ENCODE measurements around the gene TRIM41.
"Not testable (repeated sequence)": the region's sequence is repeated elsewhere in the genome, so short reads cannot be mapped to it uniquely, and the experiment has no call there.

TRIM41 gene

DNA sequence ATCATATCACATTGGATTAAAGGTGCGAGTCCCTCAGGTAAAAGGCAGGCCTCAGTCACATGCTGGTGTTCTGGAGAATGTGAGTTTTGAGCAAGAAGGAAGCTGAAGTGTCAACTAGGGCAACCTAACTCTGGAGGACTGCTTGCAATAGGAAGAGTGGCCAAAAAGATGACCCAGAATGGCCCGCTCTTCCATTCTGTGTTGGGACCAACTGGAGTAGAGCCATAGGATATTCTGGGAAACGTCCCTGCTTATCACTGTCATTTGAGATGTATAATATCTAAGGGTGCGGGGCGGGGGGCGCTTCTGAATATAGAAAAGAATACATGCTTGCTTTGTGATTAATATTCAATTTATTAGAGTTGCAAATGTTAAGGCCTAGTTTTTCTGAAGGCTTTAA lies 11.0 kb upstream of the TRIM41 start:
- DNase-seq: no peak

DNA sequence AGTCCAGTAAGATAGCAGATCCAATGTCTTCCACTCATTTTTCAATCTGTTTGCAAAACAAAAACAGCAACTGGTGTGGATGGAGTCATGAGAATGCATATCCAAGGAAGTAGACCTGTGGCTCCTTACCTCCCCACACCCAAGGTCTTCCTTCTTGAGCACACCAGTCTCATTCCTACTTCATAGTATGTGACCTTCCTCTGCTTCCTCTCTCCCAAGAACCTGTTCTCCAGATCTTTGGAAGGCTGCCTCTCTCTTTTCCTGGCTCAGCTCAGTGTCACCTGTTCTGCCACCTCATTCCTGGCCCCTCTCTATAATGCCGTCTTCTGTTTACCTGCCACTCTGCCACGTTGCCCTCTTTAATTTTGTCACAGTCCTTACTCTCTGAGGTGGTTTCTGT lies 10.1 kb upstream of the TRIM41 start:
- no peak for DNase-seq

DNA sequence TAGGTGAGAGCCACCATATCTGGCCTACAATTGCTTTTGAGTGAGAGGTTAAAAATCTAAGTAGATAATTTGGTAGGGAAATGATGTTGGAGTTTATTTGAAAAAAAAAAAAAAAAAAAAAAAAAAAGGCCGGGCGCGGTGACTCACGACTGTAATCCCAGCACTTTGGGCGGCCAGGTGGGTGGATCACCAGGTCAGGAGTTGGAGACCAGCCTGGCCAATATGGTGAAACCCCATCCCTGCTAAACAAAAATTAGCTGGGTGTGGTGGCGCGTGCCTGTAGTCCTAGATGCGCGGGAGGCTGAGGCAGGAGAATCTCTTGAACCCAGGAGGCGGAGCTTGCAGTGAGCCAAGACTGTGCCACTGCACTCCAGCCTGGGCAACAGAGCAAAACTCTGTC lies 8.8 kb upstream of the TRIM41 start:
- DNase-seq: not testable (repeated sequence)

DNA sequence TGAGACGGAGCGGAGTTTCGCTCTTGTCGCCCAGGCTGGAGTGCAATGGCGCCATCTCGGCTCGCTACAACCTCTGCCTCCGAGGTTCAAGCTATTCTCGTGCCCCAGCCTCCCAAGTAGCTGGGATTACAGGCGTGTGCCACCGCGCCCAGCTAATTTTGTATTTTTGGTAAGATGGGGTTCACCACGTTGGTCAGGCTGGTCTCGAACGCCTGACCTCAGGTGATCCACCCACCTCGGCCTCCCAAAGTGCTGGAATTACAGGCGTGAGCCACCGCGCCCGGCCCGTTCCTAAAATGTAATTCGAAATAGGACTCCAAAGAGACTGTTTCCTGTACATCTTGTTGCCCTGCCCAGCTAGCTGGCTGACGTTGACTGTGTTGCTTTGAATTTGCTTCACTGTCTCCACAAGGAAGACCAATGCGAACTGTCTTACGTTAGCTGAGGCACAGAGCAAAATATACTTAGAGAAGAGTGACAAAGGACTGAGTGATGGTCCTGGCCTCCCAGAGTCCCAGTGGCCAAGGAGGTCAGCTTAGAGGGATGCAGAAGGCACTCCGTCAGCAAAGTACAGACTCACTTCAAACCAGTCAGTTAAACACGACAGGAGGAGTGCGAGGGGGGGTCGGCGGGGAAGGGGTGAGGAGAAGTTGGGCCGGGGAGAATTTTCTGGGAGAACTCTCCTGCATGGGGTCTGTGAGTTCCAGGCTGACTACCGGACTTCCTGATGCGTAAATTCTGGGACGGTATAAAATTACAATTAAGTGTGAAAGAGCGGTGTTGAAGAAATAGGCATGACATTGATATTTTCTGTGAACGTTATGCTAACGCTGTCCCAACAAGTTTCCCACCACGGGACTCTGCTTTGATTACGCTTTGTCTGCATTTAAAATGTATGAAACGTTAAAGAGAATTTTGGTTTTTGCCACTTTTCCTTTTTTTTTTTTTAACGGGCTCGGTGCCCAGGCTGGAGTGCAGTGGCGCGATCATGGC lies 6.8 kb upstream of the TRIM41 start:
- peak; percentile 36 for DNase-seq

DNA sequence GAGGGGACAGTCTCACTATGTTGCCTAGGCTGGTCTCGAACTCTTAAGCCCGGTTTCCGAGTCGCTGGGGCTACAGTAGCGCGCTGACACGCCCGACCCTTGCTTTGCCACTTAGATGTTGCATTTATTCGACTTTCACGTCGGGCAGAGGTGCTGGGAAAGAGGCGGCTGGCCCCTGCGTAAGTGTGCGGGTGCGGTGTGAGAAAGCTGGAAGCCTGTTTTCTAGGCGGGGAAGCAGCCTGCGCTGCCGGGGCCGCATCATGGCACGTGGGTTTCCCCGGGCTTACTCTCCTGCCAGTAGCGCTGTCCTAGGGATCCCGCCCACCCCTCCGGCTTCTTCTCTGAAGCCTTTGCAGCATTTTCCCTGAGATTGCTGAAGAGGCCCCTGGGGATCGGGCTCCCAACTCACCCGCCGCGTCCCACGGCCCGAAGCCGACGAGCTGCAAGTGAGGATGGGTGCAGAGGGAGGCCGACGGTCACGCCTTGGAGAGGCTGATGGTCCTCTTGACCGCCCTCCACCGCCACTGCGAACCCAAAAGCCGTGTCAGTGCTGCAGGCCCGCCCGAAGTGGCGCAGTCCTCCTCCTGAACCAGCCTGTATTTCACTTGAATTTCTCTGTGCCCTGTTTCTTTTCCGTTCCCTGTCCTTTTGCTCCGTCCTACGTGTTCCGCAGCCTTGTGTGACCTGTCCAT lies 5.8 kb upstream of the TRIM41 start:
- DNase-seq: peak; percentile 76

DNA sequence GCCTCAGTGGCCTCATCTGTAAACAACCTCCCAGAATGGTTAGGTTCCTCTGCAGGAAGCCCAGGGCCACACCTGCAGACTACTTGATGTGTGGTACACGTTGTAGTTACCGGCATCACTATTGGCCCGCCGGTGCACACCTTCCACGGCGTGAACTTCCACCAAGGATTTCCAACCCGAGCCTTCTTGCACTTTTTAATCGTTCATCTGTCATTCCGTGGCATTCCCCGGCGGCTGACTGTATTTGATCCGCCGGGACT lies 5.3 kb upstream of the TRIM41 start:
- peak; percentile 58 for DNase-seq

DNA sequence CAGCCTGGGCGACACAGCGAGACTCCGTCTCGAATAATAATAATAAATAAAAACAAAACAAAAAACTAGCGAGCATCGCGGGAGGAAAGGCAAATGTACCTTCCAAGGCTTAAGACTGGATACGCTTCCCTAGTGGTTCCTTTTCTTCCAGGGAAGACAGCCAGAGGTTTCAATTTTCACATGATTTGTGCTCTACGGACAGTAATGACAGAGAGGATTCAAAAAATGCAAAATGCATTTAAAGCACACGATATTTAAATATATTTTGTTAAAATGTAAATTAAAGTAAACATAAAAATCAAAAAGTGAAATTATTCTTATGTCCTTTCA lies 4.3 kb upstream of the TRIM41 start:
- no peak for DNase-seq

DNA sequence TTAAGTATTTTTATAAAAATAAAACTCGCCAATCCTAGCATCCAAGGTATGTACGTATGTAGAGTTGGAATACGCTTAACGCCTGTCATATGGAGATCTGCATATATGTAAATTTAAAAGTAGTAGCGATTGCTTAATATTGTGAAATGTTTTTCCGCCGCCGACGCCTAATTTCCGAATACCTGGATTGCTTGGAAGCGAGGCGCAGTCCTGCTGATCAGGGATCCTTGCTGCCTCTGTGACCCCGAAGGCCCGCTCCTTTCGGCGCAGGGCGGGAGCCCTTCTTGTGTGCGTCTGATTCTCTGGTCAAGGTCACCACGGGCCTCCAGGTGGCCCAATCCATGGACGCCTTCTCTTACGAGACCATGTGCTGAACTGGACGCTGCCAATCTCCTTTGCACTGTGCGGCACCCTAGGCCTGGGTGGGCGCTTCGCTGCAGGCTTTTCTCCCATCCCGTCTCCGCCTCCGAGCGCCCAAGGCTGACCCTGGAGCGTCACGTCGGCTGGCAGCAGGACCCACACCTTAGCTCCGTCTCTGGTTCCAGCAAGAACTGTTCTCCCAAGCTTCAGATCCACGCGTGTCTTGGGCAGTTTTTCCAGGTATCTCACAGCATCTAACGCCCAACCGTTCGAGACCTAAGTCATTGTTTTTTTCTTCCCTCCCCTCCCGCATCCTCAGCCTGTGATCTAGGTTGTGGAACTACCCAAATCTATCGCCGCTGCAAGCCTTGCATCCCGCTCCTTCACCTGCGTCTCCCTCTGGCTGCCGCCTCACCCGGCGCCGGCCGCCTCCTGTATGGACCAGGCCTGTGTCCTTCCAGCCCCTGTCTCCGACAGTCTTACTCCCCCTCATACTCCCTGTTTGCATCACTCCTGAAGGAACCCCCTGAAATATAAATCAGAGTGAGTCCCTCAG lies 3.6 kb upstream of the TRIM41 start:
- DNase-seq: no peak

DNA sequence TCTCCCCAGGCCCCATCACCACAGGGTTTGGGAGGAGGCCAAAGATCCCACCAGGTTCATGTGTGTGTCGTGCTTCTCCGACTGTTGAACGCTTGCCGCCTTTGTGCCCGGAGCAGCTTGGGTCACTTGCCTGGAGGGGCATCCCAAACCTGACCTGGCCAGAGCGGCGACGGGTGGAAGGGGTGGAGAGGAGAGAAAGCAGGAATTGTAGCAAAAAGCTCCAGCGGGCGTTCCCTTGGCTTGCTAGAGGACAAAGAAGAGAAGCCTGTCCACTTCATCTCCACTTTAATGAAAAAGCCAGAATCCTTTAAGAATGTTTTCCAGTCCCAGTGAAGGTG lies 2.9 kb upstream of the TRIM41 start:
- DNase-seq: no peak

DNA sequence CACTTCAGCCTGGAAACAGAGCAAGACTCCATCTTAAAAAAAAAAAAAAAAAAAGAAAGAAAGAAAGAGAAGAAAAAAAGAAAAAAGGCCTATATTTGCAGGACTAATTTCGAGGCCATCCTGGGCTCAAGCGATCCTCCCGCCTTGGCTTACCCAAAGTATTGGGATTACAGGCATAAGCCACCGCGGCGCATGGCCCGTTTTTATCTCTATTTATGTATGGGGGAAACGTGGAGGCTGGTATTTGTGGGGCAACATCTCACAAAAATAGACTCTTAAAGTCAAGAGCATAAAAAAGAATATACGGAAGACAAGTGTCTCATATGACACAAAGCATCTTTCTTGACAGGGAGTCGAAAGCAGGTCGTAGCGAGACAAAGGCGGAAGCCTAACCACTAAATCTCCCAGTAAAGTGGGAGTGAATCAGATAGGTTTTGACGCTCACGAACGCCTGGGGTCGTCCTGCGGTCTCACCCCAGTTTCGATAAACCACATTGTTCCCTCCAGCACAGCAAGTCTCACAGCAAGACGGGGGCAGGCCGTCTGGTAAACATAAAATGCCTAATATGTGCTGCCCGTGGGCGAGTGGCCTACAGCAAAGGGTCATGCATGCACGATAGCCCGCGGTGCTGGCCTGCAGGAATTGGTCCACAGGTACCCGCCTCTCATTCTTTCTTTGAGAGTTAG lies 1.8 kb upstream of the TRIM41 start:
- peak; percentile 76 for DNase-seq

DNA sequence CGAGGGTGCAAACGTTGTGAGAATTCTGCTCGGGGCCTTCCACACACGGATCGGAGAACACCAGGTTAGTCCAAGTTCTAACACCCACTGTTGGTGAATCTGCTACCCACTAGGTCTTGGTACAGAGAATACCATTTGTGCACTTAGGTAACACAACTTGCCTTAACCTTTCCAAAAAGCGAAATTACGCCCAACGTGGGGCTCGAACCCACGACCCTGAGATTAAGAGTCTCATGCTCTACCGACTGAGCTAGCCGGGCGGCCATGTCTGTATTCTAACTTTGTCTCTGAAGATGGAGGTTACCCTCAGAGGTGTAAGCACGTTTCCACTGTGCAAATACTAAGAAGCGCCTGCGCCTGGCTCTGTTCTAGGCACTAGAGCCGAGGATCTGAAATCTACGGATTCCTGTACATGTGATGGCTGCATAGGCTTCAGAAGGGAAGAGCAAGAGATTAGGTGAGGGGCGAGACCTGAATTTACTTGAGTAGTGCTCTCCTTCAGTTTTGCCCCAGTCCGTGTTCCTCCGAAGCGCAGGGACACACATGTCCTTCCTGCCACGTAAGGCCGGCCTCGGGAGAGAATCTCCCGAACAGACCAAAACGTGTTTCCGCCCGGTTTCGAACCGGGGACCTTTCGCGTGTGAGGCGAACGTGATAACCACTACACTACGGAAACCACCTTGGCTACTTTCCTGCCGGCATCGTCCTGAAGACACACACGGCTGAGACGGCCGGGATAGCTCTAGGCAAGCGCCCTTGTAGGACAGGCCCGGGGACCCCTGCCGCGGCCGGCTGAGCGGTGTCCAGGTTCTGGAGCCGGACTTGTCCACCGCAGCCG lies 1.1 kb upstream of the TRIM41 start:
- peak; percentile 96 for DNase-seq

DNA sequence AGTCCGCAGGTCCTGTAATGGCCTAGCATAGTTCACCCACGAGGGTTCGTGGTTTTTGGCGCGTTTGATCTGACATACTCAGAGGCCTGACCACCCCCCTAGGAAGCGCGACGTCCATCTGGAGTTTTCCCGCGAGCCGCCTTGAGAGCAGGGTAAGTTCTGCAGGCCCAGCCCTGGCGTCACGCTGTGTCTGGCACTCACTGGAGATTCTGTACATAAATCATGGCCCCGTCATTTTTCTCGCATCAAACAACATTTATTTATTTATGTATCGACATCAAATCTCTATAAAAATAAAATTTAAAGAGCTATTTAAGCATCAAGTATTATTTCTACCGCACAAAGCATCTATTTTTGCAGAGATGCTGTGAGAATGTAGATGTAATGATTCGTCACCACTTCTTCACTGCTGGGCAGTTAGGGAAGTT lies 437 bp upstream of the TRIM41 start:
- DNase-seq: no peak

DNA sequence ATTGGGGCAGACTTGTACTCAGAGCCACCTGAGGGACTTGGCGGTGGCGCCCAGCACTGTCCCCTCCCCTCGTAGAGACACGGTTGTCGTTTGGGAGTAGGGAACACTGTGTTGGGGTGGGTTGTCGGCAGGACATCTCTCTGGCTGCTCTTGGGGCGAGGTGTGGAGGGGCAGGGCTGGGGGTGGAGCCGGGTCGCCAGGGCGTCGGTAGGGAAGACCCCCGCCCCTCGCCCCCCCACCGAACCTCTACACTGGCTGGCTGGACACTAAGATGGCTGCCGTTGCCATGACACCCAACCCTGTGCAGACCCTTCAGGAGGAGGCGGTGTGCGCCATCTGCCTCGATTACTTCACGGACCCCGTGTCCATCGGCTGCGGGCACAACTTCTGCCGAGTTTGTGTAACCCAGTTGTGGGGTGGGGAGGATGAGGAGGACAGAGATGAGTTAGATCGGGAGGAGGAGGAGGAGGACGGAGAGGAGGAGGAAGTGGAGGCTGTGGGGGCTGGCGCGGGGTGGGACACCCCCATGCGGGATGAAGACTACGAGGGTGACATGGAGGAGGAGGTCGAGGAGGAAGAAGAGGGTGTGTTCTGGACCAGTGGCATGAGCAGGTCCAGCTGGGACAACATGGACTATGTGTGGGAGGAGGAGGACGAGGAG lies 778 bp downstream of the TRIM41 start:
- DNase-seq: no peak

DNA sequence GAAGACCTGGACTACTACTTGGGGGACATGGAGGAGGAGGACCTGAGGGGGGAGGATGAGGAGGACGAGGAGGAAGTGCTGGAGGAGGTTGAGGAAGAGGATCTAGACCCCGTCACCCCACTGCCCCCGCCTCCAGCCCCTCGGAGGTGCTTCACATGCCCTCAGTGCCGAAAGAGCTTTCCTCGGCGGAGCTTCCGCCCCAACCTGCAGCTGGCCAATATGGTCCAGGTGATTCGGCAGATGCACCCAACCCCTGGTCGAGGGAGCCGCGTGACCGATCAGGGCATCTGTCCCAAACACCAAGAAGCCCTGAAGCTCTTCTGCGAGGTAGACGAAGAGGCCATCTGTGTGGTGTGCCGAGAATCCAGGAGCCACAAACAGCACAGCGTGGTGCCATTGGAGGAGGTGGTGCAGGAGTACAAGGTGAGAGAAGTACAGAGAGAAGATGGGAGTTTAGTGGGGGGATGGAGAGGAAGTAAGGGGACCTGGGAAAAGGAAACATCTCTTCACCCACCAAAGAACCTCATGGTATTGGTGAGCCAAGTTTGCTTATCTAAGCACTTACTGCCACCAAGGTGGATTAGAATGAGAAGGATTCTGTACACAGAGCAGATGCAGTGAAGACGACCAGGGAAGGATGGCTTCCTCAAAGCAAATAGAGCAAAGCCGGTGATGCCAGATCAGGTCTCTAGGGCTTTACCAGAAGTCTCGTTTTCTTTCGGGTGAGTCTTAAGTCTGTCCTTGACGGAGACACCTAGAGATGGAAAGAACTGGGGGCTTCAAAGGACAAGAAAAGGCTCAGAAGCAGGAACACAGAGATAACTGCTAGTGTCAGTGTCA lies 1.5 kb downstream of the TRIM41 start:
- DNase-seq: peak; percentile 56

DNA sequence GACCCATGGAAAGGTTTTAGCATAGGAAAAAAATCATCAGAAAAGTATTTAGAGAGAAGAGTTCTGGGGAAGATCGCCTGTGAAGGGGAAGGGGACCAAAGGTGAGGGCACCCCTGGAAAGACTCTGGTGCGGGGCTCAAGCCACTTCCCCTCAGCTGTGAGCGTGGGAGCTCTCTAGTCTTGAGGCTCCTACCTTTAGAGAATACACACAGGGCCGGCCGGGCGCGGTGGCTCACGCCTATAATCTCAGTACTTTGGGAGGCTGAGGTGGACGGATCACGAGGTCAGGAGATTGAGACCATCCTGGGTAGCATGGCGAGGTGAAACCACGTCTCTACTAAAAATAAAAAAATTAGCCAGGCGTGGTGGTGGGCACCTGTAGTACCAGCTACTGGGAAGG lies 6.9 kb downstream of the TRIM41 start:
- no peak for DNase-seq

DNA sequence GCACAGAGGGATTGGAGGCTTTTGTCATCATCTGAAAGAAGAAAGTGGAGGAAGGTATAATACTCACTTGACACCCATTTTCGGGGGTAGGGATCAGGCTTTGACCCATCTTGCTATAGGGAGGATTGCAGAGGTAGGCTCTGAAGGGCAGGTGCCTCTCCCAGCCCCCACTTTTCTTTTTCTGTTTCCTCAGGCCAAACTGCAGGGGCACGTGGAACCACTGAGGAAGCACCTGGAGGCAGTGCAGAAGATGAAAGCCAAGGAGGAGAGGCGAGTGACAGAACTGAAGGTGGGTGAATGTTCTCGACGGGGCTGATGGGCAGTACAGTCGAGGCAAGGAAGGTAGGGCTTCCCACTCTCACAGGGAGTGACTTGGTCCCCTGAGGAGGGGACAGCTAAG lies 7.5 kb downstream of the TRIM41 start:
- no peak for DNase-seq

DNA sequence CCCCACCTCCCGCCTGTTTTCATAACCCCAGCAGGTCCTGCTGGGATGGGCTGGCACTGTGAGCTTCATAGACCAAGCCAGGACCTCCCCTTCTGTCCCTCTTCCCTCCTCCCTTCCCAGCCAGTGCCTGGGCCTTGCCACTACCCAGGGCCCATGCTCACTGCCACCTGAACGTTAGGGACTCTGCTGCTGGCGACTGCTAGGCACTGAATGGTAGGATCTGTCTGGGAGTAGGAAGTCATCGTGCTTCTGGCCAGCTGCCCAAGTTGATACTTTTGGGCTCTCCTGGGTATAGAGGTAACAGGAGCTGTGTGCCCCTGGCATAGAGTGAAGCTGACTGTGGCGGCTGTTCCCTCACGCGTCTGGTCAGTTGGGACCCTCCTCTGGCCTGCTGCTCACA lies 8.4 kb downstream of the TRIM41 start:
- no peak for DNase-seq

DNA sequence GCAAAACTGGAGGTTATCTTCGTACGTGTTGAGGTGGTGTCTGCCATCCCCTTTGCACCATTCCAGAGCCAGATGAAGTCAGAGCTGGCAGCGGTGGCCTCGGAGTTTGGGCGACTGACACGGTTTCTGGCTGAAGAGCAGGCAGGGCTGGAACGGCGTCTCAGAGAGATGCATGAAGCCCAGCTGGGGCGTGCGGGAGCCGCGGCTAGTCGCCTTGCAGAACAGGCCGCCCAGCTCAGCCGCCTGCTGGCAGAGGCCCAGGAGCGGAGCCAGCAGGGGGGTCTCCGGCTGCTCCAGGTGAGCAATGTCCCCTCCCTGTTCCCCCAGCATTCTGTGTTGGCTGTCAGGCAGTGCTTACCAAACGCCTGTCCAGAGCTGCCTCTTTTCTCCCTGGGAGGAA lies 9.5 kb downstream of the TRIM41 start:
- DNase-seq: no peak

DNA sequence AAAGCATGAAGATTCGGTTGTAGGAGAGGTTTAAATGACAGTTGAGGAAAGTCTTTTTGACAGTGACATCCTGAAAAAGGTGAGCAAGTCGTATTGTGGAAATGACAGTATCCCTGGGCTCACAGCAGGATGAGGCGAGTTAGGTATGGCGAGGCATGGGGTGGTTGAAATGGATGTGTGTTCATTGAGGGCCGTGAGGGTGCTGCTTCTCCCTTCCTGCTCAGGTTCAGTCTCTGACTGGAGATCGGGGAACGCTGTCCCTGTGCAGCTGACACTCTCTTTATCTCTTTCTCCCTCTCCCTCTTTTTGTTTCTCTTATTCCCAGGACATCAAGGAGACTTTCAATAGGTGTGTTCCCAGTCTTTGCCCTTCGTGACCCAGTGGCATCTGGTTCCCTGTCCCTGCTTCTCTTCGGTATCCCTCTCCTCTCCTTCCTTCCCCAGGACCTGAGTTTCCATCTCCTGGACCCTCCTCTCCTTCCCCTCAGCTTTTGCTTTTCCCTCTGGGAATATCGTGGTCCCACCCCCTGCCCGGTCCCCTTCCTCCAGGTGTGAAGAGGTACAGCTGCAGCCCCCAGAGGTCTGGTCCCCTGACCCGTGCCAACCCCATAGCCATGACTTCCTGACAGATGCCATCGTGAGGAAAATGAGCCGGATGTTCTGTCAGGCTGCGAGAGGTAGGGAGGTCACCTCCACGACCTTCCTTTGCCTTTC lies 10.2 kb downstream of the TRIM41 start:
- no peak for DNase-seq

All from CD4-positive, alpha-beta T cell treated with Interleukin-12 subunit alpha and Interleukin-12 subunit beta, for 1 hour (primary cell).